Left hindlimb (tissue), 1 donor: ENCODE measurements around the gene EVC2.

Source experiments
- DNase-seq: peaks from one replicate; pipeline ENCODE4 v3.0.0-alpha.2; 2018

The EVC2 gene

DNA sequence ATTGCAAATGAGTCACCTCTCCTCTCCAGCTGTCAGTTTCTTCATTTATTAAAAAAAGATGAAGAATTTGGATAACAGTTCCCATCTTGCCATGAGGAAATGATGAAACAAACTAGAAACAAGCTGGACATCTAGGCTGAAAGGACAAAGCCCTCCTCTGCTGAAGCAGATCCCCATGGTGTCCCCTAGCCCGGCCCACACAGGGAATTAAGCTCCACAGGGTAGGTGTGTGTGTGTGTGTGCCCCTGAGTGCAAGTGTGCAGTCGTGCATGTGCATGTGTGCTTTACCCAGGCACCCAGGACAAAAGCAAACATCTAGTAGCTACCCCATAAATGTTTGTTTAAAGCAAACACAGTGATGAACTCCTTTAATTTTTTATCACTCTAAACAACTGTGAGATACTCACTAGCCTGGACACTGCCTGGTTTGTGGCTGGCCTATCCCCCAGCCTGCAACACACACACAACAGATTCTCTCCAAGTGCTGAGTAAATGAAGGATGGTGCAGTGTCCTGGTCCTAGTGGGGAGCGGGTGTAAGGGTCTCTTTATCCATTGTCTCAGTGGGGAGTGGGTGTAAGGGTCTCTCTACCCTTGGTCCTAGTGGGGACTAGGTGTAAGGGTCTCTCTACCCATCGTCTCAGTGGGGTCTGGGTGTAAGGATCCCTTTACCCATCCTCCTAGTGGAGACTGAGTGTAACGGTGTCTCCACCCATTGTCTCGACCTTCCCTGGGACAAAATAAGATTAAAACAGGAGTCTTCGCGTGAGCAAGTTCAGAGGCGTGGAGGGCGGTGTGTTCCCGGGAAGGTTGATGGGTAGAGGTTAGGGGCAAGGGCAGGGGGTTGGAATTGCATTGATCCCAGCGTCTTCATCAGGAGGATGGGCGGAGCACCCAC lies 2.0 kb upstream of the EVC2 start:
- no peak for DNase-seq

DNA sequence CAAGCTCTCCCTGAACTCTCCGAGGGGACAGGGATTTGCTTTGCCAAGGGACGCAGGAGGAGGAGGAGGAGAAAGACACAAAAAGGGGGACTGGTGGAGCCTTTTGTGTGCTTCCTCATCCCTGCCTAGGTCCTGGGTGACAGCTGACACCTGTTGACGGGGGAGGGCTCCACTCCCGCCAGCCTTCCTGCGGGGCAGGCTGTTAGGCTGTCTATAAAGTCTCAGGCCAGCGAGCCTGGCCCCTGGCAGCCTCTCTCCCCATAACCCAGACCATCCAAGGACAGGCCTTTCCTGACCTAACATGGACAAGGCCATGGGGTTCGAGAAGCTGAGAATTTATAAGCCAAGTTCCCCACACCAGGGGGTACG lies 832 bp upstream of the EVC2 start:
- no peak for DNase-seq

DNA sequence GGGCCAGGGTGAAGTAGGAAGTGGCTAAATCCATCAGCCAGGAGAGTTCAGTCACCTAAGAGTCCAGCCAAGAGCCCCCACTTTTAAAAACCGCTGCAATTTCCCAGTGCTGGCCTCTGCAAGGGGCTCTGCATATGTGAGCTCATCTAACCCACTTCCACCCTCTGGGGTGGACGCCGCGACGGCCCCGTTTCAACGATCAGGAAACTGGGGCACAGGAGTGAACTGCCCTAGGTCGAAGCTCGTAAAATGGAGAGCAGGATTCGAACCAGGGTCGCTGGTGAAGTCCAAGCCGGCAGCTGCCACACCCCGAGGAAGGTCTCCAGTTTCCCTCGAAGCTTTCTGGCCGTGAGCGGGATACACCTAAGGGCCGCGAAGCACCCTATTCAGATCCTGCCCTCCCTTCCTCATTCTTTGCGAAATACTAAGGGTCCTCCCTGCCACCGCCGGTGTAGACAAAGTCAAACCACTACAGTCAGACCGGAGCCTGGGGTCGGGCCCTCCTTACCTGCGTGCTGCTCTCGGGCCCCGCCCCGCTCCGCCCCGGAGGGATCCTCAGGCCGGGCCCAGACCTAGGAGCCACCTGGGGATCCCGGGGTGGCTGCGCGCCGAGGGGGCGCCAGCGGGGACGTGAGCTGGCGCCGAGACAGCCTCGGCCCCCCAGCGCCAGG lies 446 bp downstream of the EVC2 start:
- DNase-seq, result no peak

DNA sequence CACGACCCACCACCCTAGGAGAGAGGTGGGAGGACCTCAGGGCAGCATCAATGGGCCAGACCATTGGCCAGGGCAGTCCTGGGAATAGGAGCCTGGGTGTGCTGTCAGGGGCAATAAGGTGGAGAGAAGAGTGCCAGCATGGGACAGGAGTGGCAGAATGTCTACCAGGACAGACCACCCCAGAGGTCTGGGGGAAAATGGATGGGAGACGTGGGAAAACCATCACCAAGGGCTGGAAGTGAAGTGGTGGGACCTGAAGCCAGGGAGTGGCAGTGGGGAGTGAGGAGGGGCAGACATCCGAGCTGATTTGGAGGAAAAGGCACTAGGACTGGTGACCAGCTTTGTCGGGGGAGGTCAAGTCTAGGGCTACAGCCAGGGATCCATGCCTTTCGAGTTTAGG lies 993 bp downstream of the EVC2 start:
- DNase-seq, result no peak

DNA sequence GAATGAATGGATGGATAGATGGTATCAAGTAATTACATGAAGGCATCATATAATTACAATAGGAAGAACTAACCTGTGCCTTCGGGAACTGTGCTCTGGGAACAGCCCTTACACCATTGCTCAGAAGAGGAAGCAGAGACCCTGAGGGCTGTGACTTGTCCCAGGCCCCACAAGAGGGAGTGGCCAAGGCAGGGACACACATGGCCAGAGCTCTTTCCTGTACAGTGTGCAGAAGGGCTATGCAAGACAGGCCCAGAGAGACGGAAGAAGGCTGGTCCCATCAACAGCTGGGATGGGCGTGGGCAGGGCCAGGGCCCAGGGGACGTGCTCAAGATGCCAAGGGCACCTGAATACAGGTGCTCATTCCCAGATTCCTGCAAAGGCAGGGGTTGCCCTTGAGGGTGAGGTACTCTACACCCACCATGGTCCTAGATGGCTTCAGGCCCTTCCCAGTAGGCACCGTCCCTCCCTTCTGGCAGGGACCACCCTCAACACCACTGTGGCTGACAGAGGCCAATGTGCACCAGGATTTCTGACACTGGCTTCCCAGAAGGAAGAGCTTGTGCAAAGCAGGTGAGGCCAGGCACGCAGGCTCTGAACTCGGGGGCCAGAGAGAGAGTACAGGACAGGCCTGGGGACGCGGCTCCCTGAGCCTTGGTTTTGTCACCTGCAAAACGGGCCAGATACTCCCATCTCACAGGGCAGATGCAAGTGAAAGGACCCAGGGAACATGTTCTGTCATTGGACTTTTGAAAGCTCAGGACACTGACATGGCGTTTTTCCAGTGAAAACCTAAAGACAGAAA lies 1.7 kb downstream of the EVC2 start:
- no peak for DNase-seq

DNA sequence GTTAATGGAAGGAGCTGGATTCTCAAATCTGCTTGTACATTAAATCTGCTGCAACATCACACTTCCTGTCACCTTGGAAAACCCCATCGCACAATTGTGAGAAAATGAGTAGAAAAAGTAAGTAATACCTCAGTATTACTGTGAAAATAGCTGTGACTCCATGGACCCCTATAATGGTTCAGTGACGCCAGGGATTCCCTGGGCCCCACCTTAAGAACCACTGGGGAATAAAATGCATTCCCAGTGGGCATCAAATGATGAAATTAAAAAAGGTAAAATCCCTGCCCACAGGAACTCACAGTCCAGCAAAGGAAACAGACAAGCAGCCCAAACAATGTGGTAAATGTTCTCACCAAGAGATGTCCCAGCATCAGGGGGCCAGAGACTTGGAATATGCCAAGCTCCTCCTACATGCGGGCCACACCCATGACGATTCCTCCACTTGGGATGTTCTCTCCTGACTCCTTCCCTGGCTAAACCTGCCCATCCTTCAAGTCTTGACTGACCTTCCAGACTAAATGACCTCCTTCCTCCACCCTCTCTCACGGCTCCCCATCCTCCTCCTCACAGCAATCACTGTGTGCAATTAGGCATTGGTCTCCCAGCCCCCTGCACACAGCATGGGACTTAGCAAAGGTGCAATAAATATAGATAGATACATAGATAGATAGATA lies 2.6 kb downstream of the EVC2 start:
- DNase-seq, result no peak

DNA sequence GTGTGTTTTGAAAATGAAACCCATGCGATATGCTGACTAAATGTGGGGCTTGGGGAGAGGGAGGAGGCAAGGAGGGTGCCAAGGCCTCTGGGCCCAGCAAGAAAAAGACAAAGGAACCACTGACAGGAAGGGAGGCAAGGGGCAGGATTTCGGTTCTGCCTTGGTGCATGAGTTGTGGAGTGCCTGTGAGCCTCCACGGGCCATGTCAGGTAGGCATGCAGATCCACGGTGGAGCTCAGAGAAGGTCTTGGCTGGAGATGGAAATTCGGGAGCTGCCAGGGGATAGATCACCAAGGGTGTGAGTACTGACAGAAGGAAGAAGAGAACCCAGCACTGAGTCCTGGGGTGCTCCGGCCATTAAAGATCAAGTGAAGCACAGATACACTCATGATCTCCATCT lies 4.1 kb downstream of the EVC2 start:
- no peak for DNase-seq

DNA sequence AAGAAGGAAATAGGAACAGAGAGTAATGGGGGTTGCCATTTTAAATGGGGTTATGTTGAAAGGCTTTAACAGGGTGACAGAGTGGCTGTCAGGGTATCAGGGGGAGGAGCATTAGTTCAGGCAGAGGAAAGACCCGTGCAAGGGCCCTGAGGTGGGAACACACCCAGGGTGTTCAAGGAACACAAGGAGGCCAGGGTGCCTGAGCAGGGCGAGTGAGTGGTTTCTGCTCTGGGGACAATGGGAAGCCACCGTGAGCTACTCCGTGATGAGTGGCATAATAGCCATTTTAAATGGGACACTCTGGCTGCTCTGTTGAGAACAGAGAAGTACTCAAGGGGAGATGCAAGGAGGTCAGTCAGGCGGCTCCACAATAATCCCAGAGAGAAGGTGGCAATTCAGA lies 4.5 kb downstream of the EVC2 start:
- no peak for DNase-seq

DNA sequence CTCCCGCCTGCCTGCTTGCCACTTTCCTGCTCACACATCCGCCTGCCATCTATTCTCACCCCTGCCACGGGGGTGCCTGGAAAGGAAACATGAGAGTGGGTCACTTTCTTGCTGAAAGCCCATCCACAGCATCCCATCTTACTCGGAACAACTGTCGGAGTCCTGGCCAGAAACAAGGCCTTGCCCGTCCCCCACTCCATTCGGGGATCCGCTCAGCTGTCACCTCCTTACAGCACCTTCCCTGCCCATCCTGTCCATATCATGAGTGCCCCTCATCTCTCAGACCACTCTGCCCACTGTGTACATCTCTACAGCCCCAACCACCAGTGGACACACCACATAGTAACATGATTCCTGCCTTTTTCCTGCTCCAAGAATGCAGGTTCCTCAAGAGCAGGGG lies 6.4 kb downstream of the EVC2 start:
- no peak for DNase-seq

DNA sequence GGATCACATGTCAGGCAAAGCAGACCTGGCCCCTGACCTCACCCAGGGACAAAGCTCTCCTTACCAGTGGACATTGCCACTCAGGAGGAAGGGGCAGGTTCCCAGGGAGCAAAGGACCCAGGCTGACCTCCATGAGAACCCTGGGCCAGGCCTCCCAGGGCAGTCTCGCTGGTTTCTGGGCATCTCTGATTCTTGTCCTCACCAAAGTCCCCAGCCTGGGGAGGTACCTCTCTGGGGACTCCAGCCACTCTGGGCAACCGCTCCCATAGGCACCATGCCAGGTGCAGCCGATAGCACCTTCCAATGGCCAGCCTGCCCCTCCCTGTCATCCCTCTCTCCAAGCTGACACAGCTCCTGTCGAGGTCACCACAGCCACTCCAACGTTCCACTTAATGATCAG lies 7.9 kb downstream of the EVC2 start:
- no peak for DNase-seq

DNA sequence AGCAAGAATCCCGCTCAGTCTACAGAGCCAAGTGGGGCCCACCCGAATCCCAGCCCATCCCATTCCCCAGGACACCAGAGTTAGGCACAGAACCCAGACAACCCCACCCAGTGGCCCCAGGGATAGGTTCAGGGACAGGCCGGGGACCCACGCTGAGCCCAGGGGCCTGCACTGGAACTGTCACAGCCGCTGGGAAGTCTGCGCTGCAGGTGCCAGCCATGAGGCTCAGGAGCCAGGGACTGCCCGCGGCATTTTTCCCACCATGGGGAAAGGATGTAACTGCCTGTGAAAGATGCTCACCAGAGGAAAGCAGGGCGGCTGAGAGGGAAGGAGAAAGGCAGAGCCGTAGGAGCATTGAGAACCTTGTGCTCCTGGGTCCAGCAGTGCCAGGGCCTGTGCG lies 12.0 kb downstream of the EVC2 start:
- no peak for DNase-seq

DNA sequence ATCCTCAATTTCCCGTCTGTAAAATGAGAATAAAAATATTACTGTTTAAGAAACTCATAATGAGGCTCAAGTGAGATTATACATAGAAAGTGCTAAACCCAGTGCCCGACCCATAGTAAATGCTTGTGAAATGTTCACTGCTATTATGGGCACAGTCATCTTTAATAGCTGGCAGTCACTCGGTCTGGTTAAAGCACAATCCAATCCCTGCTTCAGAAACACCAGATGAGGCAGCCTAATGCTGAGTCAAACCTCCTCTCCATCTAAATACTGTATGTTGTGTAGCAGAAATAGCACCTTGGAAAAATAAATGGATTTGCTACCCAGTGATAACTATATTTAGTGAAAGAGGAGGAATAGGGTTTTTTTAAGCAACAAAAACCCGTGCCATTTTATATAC lies 14.5 kb downstream of the EVC2 start:
- no peak for DNase-seq

DNA sequence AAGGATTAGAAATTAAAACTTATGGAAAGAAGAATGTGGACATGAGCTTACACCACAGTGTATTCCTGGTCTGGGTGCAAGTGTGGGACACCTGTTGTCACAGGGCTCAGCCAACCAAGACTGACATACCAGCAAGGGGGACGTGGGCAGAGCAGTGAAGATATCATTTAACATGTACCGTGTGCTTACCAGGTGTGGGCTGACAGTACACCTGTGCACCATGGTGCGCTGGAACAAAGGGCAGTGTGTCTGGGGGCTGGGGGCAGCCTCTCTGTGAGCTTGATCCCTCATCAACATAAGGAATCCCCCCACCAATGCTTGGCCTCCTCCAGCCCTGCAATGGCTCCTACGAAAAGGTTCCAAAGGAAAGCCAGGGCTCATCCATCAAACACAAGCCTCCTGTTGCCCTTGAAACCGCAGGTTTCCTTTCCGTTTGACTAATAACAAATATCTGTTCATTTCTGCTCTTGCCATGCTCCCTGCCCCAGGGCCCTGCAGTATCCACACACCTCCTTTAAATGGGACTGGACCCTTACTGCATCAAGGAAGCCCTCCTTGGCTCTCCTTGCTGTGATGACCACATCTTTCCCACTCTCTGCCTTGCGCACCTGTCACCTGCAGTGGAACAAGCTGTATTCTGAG lies 16.7 kb downstream of the EVC2 start:
- no peak for DNase-seq

DNA sequence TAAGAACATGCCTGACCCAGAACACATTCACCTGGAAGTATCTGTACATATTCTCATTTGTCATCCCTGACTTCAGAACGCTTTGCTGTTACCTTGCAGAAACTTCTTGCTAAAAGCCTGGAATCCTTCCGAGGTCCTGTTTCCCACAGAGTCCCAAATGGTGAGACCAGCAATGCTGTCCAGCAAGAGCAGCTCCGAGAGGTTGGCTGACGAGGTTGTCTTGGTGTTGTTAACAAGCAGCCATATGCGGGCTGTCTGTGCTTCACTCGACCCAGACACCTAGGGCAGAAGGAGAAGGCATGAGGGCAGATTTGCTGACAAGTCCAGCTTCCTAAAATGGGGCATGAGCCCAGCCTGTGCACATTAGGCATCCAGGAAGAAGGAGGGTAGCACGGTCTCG lies 19.3 kb downstream of the EVC2 start:
- no peak for DNase-seq

DNA sequence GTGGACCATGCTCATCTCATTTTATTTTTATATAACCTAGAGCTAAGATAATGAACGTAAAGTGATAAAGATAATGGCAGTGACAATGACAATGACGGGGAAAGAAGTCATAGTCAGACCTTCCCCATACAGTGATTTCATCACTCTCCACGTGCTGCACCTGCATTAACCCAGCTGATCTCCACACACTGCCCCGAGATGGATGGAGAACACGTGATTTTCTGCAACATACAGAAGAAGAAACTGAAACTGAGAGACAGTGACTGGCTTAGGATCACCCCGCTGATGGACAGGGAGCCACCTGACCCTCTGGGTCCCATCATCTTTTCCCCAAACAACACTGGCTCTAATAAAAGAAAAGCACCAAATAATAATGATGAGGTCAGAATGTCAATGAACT lies 22.0 kb downstream of the EVC2 start:
- DNase-seq, result no peak

DNA sequence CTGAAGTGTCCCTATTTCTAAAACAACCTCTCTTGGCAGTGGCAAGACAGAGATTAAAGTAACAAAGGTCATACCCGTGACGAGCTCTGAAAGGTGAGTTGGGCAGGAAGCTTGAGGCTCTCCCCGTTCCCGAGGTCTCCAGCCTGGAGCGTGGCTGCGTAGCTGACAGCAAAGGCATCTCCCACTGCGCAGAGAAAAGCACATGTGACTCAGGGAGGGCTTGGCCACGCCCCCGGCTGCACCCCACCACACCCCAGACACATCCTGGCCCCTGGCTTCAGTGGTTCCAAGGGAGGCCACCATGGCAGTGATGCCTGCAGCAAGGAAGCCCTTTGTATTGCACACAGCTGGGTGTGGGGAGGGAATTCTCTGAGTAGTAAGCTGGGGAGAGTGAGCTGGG lies 23.1 kb downstream of the EVC2 start:
- DNase-seq, result no peak

DNA sequence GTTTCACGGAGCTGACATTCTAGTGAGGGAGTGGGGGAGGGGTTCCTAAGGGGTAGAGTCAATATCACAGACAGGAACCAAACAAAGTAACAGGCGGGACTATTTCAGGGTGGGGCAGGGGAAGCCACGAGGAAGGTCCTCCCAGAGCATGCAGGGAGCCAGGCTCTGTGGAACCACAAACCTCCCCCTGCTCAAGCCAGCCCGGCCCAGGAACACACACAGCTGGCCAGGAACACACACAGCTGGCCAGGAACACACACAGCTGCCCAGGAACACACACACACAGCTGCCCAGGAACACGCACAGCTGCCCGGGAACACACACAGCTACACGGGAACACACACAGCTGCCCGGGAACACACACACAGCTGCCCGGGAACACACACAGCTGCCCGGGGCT lies 24.8 kb downstream of the EVC2 start:
- DNase-seq, result peak; percentile 56

DNA sequence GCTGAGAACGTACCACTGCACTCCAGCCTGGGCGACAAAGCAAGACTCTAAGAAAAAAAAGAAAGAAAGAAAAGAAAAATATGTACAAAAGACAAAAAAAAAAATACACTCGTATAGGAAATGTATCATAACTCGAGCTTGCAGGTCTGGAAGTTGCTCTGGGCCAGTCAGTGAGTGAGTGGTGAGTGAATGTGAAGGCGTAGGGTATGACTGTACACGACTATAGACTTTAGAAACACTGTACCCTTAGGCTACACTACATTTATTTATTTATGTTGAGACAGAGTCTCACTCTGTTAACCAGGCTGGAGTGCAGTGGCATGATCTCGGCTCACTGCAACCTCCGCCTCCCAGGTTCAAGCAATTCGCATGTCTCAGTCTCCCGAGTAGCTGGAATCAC lies 29.4 kb downstream of the EVC2 start:
- no peak for DNase-seq

DNA sequence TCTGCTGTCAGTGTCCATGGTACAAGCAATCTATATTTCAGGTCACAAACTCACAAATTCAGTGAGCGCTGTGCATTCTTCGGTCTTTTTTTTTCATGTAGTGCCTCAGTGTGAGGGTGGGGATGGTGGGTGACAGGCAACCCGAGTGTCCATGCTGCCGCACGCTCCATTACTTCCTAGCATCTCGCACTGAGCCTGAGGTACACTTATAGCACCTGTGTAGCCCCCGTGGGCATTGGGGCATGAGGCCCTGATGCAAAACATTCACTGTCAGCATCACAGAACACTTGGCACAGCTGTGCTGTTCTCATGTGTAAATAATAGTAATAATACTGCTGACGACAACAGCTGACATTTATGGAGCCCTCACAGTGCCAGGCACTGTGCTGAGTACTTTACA lies 31.6 kb downstream of the EVC2 start:
- DNase-seq, result no peak

DNA sequence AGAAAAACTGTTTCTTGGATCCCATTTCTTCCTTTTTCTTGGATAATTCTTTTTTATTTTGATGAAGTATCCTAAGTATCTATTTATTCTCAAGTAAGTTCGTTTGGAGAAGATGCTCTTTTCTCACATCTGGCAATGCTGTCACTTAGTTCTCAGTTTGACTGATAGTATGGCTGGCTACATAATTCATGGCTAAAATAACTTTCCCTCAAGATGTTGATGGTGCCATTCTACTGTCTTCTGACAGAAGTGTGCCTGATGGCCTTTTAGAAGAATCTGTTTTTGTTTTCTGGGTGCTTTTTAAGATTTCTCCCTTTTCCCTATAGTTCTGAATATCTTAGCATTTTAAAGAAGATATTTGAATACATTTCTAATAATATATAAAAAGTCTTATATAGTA lies 41.6 kb downstream of the EVC2 start:
- no peak for DNase-seq

DNA sequence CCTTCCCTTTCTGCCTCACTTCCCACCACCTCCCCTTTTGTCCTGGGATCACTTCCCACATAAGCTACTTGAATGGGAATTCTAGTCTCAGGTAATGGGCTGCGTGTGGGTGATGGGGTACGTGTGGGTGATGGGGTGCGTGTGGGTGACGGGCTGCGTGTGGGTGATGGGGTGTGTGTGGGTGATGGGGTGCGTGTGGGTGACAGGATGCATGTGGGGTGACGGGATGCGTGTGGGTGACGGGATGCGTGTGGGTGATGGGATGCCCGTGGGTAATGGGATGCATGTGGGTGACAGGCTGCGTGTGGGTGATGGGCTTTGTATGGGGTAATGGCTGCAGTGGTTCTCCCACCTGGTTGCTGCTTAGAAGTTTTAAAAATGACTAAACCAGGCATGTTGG lies 43.6 kb downstream of the EVC2 start:
- DNase-seq, result no peak

DNA sequence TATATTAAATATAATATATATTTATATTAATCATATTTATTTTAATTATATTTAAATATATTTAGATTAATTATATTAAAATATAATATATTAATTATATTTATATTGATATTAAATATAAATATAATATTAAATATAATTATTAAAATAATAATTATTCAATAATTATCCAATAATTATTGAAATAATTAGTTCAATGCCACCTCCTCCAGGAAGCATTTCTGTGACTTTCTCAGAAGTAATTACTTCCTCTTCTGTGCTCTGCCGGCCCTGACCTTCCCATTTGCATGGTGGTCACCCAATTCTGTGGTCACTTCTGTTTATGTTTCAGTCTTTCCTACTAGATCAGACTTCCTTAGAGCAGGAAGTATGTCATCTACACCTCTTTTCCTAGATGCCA lies 45.8 kb downstream of the EVC2 start:
- no peak for DNase-seq

DNA sequence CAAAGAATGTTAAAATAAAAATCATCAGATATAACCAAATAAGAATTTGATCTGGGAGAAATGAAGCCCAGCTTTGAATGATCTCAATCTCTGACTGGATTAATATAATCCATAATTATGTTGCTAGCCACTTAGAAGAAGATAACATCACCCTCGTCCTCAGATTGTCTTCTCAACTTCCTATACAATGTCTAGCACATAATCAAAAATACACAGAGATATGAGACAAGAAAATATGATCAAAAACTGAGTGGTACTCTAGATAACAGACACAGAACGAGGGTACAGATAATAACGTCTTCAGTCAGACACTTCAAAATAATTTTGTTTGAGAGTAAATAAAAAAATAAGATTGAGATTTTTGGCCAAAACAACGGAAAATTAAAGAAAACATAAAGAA lies 47.1 kb downstream of the EVC2 start:
- no peak for DNase-seq
